Liver (tissue), 9 donors: ENCODE data around the gene NBAS. TPM values are rescaled to one million over a fixed set of nuclear protein-coding genes. Genes with fewer than 3 reads are reported as not detected.

Experiments
- DNase-seq: peaks from one replicate; pipeline ENCODE4 v3.0.0-alpha.2; 2017; ENCODE audit warnings: low spot score
- H3K27ac ChIP-seq, 2 donors: one replicate each; pipeline ENCODE4 v1.7.0; 2013; ENCODE audit warnings: inconsistent platforms in 2 of 2, low read length in 2 of 2, control low read depth in 1 of 2, low read depth in 1 of 2, mild to moderate bottlenecking in 1 of 2
- H3K27me3 ChIP-seq, 4 donors: one replicate each; pipeline versions ENCODE4 v1.6.1 to v1.7.0; 2013; ENCODE audit warnings: low read length in 3 of 4, inconsistent platforms in 1 of 4, mild to moderate bottlenecking in 1 of 4, moderate library complexity in 1 of 4; ENCODE audit not compliant: control insufficient read depth in 4 of 4, insufficient read depth in 4 of 4
- H3K36me3 ChIP-seq, 4 donors: one replicate each; pipeline versions ENCODE4 v1.6.1 to v1.7.0; 2013; ENCODE audit warnings: low read length in 3 of 4, mild to moderate bottlenecking in 3 of 4, low read depth in 1 of 4, moderate library complexity in 1 of 4; ENCODE audit not compliant: control insufficient read depth in 4 of 4, insufficient read depth in 3 of 4
- H3K4me1 ChIP-seq, 4 donors: one replicate each; pipeline versions ENCODE4 v1.6.1 to v1.7.0; 2013; ENCODE audit warnings: low read length in 3 of 4, mild to moderate bottlenecking in 3 of 4, moderate library complexity in 1 of 4; ENCODE audit not compliant: control insufficient read depth in 4 of 4, insufficient read depth in 4 of 4
- H3K4me3 ChIP-seq, 3 donors: one replicate each; pipeline versions ENCODE4 v1.6.1 to v1.7.0; 2013; ENCODE audit warnings: low read length in 3 of 3, control low read depth in 1 of 3, low read depth in 1 of 3, mild to moderate bottlenecking in 1 of 3
- H3K9ac ChIP-seq, 2 donors: one replicate each; pipeline ENCODE4 v1.7.0; 2013; ENCODE audit warnings: low read length in 2 of 2, mild to moderate bottlenecking in 2 of 2, moderate library complexity in 2 of 2, control low read depth in 1 of 2, low read depth in 1 of 2
- H3K9me3 ChIP-seq, 4 donors: one replicate each; pipeline versions ENCODE4 v1.6.1 to v1.7.0; 2013; ENCODE audit warnings: low read length in 3 of 4; ENCODE audit not compliant: control insufficient read depth in 4 of 4
- EGR1 ChIP-seq, 2 donors: IDR thresholded peaks; 2 replicates each; pipeline ENCODE4 v1.6.1; 2016 to 2018; ENCODE audit warnings: antibody characterized with exemption in 2 of 2, low read depth in 2 of 2
- FOXA1 ChIP-seq: IDR thresholded peaks from 2 replicates; pipeline ENCODE4 v1.6.1; 2016; ENCODE audit warnings: antibody characterized with exemption
- GABPA ChIP-seq, 2 donors: IDR thresholded peaks in 1 of 2; conservative IDR thresholded peaks in 1 of 2; 2 replicates each; pipeline ENCODE4 v1.6.1; 2016; ENCODE audit warnings: antibody characterized with exemption in 2 of 2, mild to moderate bottlenecking in 1 of 2, moderate library complexity in 1 of 2
- HNF4A ChIP-seq, 2 donors: conservative IDR thresholded peaks; 2 replicates each; pipeline ENCODE4 v1.6.1; 2016; ENCODE audit warnings: antibody characterized with exemption in 2 of 2, mild to moderate bottlenecking in 2 of 2
- HNF4G ChIP-seq: IDR thresholded peaks from 2 replicates; pipeline ENCODE4 v1.6.1; 2016; ENCODE audit warnings: antibody characterized with exemption
- JUND ChIP-seq, 2 donors: IDR thresholded peaks; 2 replicates each; pipeline ENCODE4 v1.6.1; 2016; ENCODE audit warnings: antibody characterized with exemption in 2 of 2
- NR2F2 ChIP-seq: IDR thresholded peaks from 2 replicates; pipeline ENCODE4 v1.6.1; 2016; ENCODE audit warnings: antibody characterized with exemption
- TAF1 ChIP-seq: conservative IDR thresholded peaks from 2 replicates; pipeline ENCODE4 v1.6.1; 2016; ENCODE audit warnings: antibody characterized with exemption, mild to moderate bottlenecking
- YY1 ChIP-seq: IDR thresholded peaks from 2 replicates; pipeline ENCODE4 v1.6.1; 2016; ENCODE audit warnings: antibody characterized with exemption, mild to moderate bottlenecking
- WGBS: extraction: QIAGEN DNeasy Blood & Tissue Kit; methylation state at CpG from one replicate; pipeline ENCODE4 v1.1.7; 2013; 5-methylcytosine and 5-hydroxymethylcytosine counted together
- polyA plus RNA-seq, 2 donors: library from polyadenylated mRNA; stranded (reverse) in 1 of 2; unstranded in 1 of 2; fragments of 200-250 nt in 1 of 2; fragments of >200 nt in 1 of 2; fragmentation: Nextera tagmentation in 1 of 2; extraction: Ambion mirVana in 1 of 2; gene quantifications; one replicate each; pipeline versions ENCODE4 v1.2.1 to v1.2.3, GENCODE V29; 2013 to 2015
- total RNA-seq, 2 donors: library from RNA; depleted of rRNA; stranded (reverse); fragments of >200 nt; gene quantifications; one replicate each; pipeline ENCODE4 v1.2.3, GENCODE V29; 2014
- TF ChIP-seq, protein P1 (sequence below): IDR thresholded peaks from 2 replicates; pipeline ENCODE4 v1.6.1; 2016; ENCODE audit warnings: antibody characterized with exemption, mild to moderate bottlenecking
- TF ChIP-seq, protein P2 (sequence below): fragments of 150-350 bp; IDR thresholded peaks from 2 replicates; pipeline ENCODE4 v1.5.1; 2017; ENCODE audit warnings: improper control_type of control experiment, low read depth, low read length; ENCODE audit not compliant: missing input control
- TF ChIP-seq, protein P3 (sequence below): IDR thresholded peaks from 2 replicates; pipeline ENCODE4 v1.6.1; 2016; ENCODE audit warnings: antibody characterized with exemption
- TF ChIP-seq, protein P4 (sequence below): IDR thresholded peaks from 2 replicates; pipeline ENCODE4 v1.6.1; 2016; ENCODE audit warnings: antibody characterized with exemption
- TF ChIP-seq, protein P5 (sequence below): IDR thresholded peaks from 2 replicates; pipeline ENCODE4 v1.6.1; 2016; ENCODE audit warnings: antibody characterized with exemption
- donor health status: healthy.
- donor health status: healthy.
- donor health status: healthy.
- donor health status: healthy.
- donor health status: healthy.

The NBAS gene
- total and polyA plus RNA-seq, 4 donors: 10.5 to 40.0 (median 18.9) TPM

DNA sequence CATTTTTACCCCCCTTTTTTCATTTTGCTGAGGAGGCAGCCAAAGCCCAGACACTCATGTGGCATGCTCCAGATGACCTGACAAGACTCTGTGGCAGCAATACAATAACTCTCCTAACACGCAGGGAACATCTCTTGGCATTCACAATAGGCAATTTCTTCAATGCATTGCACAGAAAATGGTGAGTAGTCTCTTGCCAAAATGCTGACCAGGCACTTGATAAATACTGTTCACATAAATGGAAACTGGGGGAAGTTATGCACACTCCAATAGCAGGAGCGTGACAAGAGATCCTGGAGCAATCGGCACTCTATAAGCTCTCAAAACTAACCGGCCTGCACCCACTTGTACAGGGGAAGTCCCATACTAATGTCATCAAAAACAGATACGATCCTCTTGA lies 66.3 kb downstream of the NBAS start:
- H3K4me1 ChIP-seq: no peaks in the 10 kb centered on the region
- no peak for DNase-seq
- H3K27ac ChIP-seq: no peak overlapping the region
- peaks cover 0 to 4% (median 3%) of the 10 kb centered on the region in 4 donors for H3K36me3 ChIP-seq
- H3K9me3 ChIP-seq: no peaks in the 10 kb centered on the region
- no peak overlapping the region for H3K9ac ChIP-seq
- H3K4me3 ChIP-seq: no peak overlapping the region
- TF ChIP-seq, protein P1, sequence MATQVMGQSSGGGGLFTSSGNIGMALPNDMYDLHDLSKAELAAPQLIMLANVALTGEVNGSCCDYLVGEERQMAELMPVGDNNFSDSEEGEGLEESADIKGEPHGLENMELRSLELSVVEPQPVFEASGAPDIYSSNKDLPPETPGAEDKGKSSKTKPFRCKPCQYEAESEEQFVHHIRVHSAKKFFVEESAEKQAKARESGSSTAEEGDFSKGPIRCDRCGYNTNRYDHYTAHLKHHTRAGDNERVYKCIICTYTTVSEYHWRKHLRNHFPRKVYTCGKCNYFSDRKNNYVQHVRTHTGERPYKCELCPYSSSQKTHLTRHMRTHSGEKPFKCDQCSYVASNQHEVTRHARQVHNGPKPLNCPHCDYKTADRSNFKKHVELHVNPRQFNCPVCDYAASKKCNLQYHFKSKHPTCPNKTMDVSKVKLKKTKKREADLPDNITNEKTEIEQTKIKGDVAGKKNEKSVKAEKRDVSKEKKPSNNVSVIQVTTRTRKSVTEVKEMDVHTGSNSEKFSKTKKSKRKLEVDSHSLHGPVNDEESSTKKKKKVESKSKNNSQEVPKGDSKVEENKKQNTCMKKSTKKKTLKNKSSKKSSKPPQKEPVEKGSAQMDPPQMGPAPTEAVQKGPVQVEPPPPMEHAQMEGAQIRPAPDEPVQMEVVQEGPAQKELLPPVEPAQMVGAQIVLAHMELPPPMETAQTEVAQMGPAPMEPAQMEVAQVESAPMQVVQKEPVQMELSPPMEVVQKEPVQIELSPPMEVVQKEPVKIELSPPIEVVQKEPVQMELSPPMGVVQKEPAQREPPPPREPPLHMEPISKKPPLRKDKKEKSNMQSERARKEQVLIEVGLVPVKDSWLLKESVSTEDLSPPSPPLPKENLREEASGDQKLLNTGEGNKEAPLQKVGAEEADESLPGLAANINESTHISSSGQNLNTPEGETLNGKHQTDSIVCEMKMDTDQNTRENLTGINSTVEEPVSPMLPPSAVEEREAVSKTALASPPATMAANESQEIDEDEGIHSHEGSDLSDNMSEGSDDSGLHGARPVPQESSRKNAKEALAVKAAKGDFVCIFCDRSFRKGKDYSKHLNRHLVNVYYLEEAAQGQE: no peak
- TF ChIP-seq NR2F2: no peak
- TF ChIP-seq, protein P2, sequence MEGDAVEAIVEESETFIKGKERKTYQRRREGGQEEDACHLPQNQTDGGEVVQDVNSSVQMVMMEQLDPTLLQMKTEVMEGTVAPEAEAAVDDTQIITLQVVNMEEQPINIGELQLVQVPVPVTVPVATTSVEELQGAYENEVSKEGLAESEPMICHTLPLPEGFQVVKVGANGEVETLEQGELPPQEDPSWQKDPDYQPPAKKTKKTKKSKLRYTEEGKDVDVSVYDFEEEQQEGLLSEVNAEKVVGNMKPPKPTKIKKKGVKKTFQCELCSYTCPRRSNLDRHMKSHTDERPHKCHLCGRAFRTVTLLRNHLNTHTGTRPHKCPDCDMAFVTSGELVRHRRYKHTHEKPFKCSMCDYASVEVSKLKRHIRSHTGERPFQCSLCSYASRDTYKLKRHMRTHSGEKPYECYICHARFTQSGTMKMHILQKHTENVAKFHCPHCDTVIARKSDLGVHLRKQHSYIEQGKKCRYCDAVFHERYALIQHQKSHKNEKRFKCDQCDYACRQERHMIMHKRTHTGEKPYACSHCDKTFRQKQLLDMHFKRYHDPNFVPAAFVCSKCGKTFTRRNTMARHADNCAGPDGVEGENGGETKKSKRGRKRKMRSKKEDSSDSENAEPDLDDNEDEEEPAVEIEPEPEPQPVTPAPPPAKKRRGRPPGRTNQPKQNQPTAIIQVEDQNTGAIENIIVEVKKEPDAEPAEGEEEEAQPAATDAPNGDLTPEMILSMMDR: no peak
- TF ChIP-seq, protein P3, sequence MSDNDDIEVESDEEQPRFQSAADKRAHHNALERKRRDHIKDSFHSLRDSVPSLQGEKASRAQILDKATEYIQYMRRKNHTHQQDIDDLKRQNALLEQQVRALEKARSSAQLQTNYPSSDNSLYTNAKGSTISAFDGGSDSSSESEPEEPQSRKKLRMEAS: no peak
- TF ChIP-seq, protein P4, sequence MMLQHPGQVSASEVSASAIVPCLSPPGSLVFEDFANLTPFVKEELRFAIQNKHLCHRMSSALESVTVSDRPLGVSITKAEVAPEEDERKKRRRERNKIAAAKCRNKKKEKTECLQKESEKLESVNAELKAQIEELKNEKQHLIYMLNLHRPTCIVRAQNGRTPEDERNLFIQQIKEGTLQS: no peak
- TF ChIP-seq YY1: no peak
- TF ChIP-seq, protein P5, sequence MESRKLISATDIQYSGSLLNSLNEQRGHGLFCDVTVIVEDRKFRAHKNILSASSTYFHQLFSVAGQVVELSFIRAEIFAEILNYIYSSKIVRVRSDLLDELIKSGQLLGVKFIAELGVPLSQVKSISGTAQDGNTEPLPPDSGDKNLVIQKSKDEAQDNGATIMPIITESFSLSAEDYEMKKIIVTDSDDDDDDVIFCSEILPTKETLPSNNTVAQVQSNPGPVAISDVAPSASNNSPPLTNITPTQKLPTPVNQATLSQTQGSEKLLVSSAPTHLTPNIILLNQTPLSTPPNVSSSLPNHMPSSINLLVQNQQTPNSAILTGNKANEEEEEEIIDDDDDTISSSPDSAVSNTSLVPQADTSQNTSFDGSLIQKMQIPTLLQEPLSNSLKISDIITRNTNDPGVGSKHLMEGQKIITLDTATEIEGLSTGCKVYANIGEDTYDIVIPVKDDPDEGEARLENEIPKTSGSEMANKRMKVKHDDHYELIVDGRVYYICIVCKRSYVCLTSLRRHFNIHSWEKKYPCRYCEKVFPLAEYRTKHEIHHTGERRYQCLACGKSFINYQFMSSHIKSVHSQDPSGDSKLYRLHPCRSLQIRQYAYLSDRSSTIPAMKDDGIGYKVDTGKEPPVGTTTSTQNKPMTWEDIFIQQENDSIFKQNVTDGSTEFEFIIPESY: no peak
- no peak for TF ChIP-seq HNF4G
- no peak for TF ChIP-seq JUND (IDR thresholded peaks at IDR 0.05)
- no peak for TF ChIP-seq GABPA (IDR thresholded peaks at IDR 0.05 in 1 of 2, conservative IDR thresholded peaks at IDR 0.05 in 1 of 2)
- TF ChIP-seq FOXA1: no peak
- H3K27me3 ChIP-seq: no peaks in the 10 kb centered on the region
- 95% methylated on average over 5 of the region's 5 CpGs for WGBS

DNA sequence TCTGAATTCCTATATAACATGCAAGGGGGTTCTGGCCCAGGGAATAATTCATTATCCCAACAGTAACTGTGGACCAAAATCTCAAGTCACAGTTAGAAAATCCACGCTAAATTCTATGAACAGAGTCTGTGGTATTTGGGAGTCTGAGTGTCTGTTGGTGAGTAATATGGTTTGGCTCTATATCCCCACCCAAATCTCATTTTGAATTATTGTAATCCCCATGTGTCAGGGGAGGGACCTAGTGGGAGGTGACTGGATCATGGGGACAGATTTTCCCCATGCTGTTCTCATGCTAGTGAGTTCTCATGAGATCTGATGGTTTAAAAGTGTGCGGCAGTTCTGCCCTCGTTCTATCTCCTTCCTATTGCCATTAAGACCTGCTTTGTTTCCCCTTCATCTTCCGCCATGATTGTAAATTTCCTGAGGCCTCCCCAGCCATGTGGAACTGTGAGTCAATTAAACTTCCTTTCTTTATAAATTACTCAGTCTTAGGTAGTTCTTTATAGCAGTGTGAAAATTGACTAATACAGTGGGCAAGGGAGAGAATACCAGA lies 68.3 kb downstream of the NBAS start:
- no peaks in the 10 kb centered on the region for H3K4me1 ChIP-seq
- DNase-seq: no peak
- H3K36me3 ChIP-seq: peaks cover 0 to 8% (median 1%) of the 10 kb centered on the region in 4 donors
- H3K27ac ChIP-seq: no peak overlapping the region
- H3K4me3 ChIP-seq: no peak overlapping the region
- no peak overlapping the region for H3K9ac ChIP-seq
- no peaks in the 10 kb centered on the region for H3K27me3 ChIP-seq
- TF ChIP-seq NR2F2 (no peak), GABPA (IDR thresholded peaks at IDR 0.05 in 1 of 2, conservative IDR thresholded peaks at IDR 0.05 in 1 of 2) (no peak), JUND (IDR thresholded peaks at IDR 0.05) (no peak), TAF1 (no peak), EGR1 (IDR thresholded peaks at IDR 0.05; ENCODE audit: low read depth in 2 of 2) (no peak), HNF4A (conservative IDR thresholded peaks at IDR 0.05) (no peak), FOXA1 (no peak)
- TF ChIP-seq, protein P4: no peak
- TF ChIP-seq, protein P3: no peak
- 97% methylated on average over 4 of the region's 4 CpGs for WGBS
- H3K9me3 ChIP-seq: no peaks in the 10 kb centered on the region
